ENCODE data around the gene NEDD4. TPM values are rescaled to one million over a fixed set of nuclear protein-coding genes. Genes with fewer than 3 reads are reported as not detected.

NEDD4 gene
- total and polyA plus RNA-seq, 10 of the 15 experiments (the other 5 are each of a cell fraction or from before 2014, with no cell fraction given), result 1.3 to 7.7 (median 4.4) TPM

GRCh38 chr15:55989383-55989782, 4.0 kb downstream of the NEDD4 start:
- Histone ChIP-seq H3K27me3 (replicated peaks in 1 of 2; ENCODE audit: control insufficient read depth in 2 of 2, insufficient read depth in 2 of 2, low read length in 1 of 2) (no peaks in the 10 kb centered on the region; a peak in 1 of 4 replicates), H3K4me1 (ENCODE audit: control insufficient read depth, insufficient read depth, low read length) (0 out of 2 replicates have a peak, but pooled peaks cover 3% of the 10 kb centered on the region), H3K9me3 (replicated peaks; ENCODE audit: control insufficient read depth, insufficient read depth, low read length) (no peaks in the 10 kb centered on the region), H3K9ac (ENCODE audit: control insufficient read depth, insufficient read depth, low read length) (no peak overlapping the region), H3K4me3 (no peak overlapping the region), H3K79me2 (ENCODE audit: control insufficient read depth, insufficient read depth, low read length) (no peaks in the 10 kb centered on the region), H3K27ac (ENCODE audit: control insufficient read depth, insufficient read depth) (no peak overlapping the region), H3K36me3 (ENCODE audit: control insufficient read depth in 2 of 2, insufficient read depth in 2 of 2, low read length in 1 of 2) (no peaks in the 10 kb centered on the region; a peak in 1 of 4 replicates), H2AFZ (ENCODE audit: control insufficient read depth, low read depth, low read length) (no peak overlapping the region), H4K20me1 (ENCODE audit: control insufficient read depth, insufficient read depth) (no peaks in the 10 kb centered on the region), H3K4me2 (ENCODE audit: control insufficient read depth, insufficient read depth) (no peak overlapping the region)
- DNase-seq (ENCODE audit: low read depth, low spot score) (no peak), ATAC-seq (no peak), FAIRE-seq (no peak)
- CTCF ChIA-PET, result no interaction called here
- no peak for TF ChIP-seq ZBTB11 (CRISPR knock-in tag; IDR thresholded peaks at IDR 0.05)
- no peak for TF ChIP-seq TCF3 (IDR thresholded peaks at IDR 0.05; ENCODE audit: borderline replicate concordance, insufficient read depth, low read depth, low read length)
- no peak for TF ChIP-seq RAD21 (IDR thresholded peaks at IDR 0.05; ENCODE audit: insufficient read depth, low read depth, low read length)
- no peak for TF ChIP-seq BCL3 (IDR thresholded peaks at IDR 0.05; ENCODE audit: borderline replicate concordance, insufficient read depth, low read depth, low read length, poor library complexity, severe bottlenecking)
- no peak for TF ChIP-seq CTCF (IDR thresholded peaks at IDR 0.05 in 2 of 3, conservative IDR thresholded peaks at IDR 0.05 in 1 of 3; ENCODE audit: control insufficient read depth in 2 of 3, extremely low read depth in 1 of 3, insufficient read depth in 1 of 3, low read depth in 3 of 3, low read length in 3 of 3)
- intact Hi-C loops (cut with micrococcal nuclease; ENCODE audit: unreplicated experiment), result no loop called here
- SMC1A ChIA-PET (ENCODE audit: uncharacterized antibody, unreplicated experiment), result no interaction called here
- 100% methylated on average over 2 of the region's 2 CpGs for WGBS (ENCODE audit: insufficient coverage, insufficient replicate concordance, low lambda C conversion rate, missing lambda C conversion rate)
- POLR2A ChIA-PET, result no interaction called here
- in situ Hi-C loops (cut with MboI), result no loop called here
- BruUV-seq (replicated peaks), result no TSS peak
- RAD21 ChIA-PET (ENCODE audit: unreplicated experiment), result no interaction called here

All from GM12878 (cell line).